Stimulated activated CD4-positive, alpha-beta T cell treated with anti-CD3 and anti-CD28 coated beads, Interleukin-1b, Interleukin-23, amount 100 ng/mL, for 48 hours (primary cell): ENCODE results near the gene HACD3.
A peak's percentile ranks its signal among the peaks of the same experiment; 100 is the strongest.
"Not testable (repeated sequence)": the region's sequence is repeated elsewhere in the genome, so short reads cannot be mapped to it uniquely, and the experiment has no call there.

ENCODE experiments used
- DNase-seq: peaks from one replicate; pipeline ENCODE4 v3.0.0-alpha.2; 2020

HACD3 gene

DNA sequence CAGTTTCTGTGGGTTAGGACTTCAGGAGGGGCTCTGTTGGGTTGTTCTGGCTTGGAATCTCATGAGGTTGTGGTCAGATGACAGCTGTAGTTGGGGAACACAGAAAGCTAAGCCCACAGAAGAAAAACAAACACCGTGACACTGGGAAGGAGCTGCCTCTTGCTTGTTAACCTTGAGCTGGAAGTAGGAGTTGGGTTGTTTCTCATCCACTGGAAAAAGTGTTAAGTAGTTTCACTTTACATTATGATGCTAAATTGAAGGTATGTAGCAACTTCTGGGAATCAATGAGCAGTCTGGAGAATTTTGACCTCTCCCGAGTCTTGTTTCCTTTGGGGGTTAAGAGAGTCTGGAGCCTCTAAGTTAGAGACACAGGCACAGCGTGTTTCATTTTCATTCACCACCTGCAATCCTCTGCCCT is 20.4 kb downstream of the HACD3 start:
- no peak for DNase-seq

DNA sequence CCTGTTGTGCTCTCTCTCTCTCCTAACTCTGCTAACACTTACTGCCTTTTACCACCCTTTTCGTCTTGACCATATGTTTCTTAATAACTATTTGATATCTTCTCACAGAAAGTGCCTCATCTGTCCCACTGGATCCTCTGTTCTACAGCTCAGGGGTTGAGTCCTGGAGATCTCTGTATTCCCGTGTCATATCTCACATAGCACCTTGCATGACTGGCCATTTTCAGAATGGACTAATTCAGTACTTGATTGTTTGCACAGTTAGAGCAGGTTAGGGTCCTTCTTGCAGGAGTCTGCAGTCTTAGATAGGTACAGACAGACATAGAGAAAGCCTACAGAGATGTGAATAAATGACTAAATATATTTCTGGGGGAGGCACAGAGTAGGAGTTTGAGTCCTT is 20.9 kb downstream of the HACD3 start:
- DNase-seq, result no peak

DNA sequence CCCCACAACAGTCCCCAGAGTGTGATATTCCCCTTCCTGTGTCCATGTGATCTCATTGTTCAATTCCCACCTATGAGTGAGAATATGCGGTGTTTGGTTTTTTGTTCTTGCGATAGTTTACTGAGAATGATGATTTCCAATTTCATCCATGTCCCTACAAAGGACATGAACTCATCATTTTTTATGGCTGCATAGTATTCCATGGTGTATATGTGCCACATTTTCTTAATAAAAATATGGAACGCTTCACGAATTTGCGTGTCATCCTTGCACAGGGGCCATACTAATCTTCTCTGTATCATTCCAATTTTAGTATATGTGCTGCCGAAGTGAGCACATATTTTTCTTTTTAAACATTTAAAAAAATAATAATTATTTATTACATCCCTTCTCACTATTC is 22.6 kb downstream of the HACD3 start:
- not testable (repeated sequence) for DNase-seq

DNA sequence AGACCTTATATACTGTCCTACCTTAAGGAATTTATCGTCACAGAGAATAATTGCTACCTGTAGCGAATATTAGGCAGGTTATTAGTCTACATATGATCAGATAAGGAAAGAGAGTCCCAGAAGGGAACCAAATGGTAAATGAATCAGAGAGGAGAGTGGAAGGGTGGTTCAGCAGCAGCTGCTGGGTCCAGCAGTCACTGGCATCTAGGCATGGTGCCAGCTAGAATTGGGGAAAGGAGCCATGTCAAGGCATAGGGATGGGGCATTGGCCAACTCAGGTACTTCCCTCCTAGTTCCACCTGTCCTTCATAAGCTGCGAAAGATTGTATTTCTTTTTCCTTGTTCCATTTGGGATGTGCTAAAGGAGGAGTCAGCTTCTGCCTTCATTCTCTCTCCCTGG is 23.4 kb downstream of the HACD3 start:
- DNase-seq, result no peak

DNA sequence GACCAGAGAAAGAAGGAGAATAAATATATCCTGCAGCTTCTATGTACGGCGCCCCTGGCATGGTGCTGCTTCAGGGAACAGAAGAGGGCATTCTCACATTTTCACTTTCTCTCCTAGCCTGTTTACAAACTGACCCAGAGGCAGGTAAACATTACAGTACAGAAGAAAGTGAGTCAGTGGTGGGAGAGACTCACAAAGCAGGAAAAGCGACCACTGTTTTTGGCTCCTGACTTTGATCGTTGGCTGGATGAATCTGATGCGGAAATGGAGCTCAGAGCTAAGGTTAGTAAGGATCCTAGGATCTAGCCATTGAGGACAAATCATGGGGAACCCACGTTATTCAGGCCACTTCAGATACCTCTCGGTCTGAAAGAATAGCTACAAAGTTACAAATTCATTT is 26.4 kb downstream of the HACD3 start:
- DNase-seq, result no peak

DNA sequence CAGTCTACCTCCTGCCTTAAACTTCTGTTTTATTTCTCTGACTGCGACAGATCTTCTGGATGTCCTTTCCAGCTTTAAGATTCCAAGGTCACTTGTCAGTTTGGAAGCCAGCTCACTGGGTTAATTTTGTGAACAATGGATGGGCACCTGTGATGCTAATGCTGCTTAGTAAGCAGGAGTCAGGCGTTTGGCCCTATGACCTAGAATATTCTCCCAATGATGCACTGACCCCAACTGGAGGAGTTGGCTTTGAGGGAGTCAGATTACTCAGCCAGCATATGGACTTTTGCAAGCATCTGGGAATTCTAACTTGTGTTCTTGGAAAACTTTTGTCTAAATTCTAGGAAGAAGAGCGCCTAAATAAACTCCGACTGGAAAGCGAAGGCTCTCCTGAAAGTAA is 28.1 kb downstream of the HACD3 start:
- DNase-seq, result no peak

DNA sequence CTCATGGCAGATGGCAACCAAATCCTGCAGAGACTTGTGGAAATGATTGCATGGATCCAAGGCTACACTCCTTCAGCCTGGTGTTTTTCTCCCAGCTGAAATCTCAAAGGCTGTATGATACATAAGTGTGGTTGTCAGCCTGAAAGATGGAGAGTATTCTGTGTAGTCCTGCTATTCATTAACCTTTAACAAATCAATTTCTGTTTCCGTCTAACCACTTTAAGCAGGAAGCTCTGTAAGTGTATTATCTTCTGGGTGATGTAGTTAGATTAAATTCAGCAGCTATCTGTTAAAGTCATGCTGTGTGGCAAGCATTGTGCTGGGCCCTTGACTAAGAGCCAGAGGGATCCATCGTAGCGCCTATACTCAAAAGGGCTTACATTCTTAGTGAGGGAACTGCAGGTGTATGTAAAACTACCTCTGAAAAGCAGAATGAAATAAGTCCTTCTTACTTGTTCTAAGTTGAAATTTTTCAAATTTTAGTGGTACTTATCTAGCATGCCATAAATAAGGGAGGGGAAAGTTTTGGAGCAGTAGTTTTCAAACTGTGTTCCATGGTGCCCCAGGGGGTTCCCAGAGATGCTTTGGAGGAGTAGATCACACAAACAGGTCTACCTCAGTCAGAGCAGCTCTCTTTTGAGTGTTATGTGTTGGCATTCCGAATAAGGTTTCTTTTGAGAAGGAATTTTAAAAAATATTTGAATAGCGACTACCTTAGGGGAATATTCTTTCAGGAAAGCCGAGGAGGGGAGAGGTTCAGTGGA is 28.9 kb downstream of the HACD3 start:
- DNase-seq, result no peak

DNA sequence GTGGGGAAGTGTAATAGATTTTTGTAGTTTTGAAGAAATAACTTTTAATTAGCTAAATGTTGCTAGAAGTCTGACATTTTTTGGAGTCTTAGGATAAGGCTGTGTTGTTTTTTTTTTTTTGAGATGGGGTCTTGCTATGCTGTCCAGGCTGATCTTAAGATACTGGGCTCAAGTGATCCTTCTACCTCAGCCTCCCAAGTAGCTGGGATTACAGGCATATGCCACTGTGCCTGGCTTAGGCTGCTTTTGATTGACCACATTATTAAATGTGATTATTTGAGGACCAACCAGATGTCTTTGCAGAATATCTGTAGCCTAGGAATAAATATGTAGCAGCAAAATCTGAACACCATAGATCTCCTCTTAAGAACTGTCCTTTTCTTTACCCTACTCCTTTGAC is 29.7 kb downstream of the HACD3 start:
- no peak for DNase-seq

DNA sequence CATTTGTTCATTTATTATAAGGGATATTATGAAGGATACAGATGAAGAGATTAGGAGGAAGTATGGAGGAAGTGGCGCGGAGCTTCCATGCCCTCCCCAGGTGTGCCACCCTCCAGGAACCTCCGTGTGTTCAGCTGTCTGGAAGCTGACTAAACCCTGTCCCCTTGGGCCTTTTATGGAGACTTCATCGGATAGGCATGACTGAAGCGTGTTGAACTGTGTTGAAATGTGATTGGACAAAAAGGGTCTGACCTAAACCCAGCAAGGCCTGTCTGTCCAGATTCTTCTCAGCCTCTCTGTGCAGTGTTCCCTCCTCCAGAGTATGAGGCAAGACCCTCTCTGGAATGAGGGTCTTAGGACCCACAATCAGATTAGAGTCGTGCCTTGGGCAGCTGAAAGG is 31.7 kb downstream of the HACD3 start:
- DNase-seq, result no peak

DNA sequence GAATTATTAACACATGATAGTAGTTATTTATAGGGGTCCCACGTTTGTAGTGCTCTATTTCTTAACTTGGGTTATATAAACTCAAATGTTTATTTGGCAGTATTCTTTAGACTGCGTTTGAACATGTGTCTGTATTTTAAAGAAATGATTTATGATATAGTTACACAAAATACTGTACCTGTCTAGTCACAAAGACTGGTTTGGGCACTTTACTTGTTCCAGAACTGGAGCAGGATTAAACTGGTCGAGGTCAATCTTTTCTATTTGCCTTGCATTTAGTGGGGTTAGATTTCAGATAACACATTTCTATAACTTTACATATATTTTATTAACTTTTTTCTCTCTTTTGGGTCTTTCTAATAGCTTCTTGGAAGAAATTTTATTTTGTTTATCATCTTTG is 39.5 kb downstream of the HACD3 start:
- no peak for DNase-seq

DNA sequence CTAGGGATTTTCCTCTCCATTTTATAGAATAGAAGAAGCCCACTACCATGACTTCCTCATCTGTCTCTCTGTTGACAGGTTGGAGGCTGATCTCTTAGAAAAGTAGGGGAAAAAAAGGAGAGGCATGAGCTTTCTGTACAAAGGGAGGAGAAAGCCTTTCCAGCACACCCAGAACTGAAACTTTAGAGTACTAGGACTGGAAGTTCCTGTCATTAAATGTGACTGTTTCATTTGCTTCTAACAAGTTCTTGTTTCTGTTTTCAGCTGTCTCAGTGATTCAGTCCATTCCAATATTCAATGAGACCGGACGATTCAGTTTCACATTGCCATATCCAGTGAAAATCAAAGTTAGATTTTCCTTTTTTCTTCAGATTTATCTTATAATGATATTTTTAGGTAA is 41.7 kb downstream of the HACD3 start:
- DNase-seq, result no peak

DNA sequence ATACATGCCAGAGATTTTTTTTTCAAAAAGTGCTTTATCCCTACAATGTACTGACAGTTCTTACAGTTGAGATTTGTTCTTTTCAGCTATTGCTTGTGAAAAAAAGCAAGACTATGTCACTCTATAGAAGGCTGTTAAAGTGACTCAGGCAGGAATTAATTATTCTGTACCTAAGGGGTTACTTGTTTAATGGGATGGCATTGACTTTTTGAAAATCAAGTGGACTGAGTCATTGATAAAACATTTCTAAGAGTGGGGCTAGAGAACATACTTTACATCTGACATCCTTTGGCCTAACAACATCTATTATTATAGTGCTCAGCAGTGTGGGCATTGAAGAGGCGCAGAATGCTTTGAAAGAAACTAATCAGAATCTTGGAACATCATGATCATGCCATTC is 46.4 kb downstream of the HACD3 start:
- no peak for DNase-seq

DNA sequence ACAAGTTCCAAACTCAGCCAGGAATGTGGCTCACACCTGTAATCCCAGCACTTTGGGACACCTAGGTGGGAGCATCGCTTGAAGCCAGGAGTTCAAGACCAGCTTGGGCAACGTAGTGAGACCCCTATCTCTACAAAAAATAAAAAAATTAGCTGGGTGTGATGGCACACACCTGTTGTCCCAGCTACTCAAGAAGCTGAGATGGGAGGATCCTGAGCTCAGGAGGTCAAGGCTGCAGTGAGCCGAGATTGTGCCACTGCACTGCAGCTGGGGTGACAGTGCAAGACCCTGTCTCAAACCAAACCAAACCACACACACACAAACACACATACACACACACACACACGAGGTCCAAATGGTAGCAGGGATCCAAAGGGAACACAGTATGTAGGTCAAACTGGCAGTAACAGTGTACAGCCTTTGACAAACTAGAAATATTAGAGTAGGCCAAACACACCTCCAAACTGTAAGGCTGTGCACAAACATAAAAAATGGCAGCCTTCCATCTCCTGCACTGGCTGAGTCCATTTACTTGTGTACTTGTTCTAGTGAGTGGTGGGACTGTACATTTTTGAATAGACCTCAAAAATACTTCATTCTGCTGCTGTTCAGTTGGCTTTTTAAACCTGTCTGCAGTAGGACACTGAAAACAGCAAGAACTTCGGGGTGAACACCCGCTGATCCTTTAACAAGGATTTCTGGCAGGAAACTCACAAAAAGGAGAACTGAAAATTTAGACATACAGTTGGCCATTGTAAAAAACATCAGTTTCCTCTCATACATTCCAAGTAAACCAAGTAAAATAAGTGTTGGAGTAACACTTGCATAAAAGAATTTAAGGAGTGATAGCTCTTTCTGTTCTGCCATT is 47.1 kb downstream of the HACD3 start:
- no peak for DNase-seq

DNA sequence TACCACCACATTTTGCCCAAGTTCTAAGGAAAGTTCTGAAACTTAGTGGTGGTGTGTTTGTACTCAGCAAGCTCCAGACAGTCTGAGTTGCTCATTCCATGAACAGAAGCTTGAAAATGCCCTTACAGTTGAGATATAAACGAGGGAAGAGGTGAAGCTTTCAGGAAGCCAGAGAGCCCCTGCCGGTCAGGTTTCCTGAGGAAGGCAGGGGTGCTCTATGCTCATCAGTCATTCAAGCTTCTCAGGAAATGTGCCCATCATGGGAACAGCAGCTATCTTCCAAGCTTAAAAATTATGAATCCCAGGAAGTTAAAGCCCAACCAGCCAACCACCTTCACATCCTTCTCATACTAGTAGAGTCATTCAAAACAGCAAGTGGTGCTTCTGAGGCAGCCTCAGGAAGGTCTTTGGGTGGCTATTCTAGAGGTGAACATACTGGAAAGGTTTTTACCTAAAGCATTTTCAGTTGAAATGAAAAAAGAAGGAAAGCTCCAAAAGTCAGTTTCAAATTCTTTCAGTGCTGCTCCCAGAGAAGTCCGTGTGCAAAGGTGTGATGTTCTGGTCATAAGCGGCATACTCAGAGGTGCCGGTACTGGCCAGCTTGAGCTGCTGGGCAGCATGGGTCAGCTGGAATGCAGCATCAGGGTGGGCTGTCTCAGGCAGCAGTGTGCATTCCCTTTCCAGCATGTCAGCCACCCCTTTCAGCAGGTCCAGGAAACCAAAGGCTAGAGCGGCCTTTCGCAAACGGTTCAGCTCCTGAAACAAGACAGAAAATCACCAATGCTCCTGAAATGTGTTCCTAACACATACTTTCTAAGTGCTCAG is 48.9 kb downstream of the HACD3 start:
- no peak for DNase-seq

DNA sequence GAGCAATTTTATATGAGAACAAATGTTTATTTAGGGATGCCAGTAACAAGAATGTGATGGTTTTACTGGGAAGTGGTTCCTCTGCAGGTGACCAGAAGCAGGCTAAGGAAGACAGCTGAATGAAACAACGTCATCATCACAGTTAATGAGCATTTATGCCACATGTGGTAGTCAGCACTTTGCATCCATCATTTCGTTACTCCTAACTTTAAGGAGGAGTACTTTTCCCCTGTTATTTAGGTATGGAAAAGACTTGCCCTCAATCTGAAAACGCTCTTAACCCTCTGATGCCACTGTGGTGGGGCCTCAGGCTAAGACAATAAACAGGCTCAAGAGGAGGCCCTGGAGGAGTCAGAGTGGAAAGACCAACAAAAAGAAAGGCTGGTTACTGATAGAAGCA is 49.5 kb downstream of the HACD3 start:
- DNase-seq, result no peak

DNA sequence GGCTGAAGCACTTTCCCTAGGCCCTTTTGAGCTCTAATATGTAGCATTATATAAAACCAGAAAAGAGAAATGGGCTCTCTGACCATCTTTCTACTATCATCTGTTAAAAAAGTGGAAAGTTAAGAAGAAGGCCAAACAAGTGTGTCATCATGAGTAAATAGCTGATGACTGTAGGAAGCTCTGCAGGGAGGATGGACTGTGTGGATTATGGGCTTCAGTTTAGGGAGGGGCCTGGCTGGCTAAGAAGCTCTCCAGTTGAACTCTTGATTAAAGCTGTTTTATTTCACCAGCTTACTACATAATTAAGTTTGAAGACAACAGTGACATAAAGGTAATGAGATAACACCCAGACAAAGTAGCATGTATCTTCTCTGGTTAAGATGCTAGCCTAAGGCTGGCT is 50.0 kb downstream of the HACD3 start:
- DNase-seq, result no peak

DNA sequence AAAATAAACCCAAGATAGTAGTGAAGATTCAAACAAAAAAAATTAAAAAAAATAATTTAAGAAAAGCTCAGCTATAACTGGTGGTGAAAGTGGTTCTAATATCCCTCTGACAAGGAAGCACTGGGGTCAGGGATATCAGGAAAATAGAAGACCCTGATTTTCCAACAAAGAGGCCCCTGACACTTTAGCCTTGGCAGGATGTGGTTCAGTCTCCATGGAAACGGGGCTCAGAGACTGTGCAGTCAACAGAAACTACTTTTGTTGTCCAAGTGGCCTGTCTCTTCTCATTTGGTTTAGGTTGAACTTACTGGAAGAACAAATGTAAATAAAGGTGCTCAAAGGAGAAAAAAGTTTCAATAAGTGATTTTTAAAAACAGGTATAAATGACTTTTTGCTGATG is 53.4 kb downstream of the HACD3 start:
- DNase-seq, result peak; percentile 10

DNA sequence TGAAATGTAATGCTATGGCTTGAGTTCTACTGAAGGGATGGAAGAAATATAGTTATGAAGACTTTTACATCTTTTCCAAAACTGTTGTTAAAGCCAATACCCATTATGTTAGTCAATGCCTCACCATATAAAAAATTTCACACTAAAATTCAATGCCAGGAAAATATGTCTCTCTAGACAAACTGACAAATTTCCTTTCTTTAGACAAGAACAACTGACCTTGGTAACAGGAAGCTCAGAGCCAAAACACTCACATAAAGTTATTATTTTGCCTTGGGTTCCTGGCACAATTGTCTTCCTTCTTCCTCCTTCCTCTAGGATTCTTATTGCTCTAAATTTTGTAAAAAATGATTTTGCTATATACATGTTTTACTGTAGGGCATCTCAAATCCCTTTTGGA is 54.0 kb downstream of the HACD3 start:
- DNase-seq, result no peak

DNA sequence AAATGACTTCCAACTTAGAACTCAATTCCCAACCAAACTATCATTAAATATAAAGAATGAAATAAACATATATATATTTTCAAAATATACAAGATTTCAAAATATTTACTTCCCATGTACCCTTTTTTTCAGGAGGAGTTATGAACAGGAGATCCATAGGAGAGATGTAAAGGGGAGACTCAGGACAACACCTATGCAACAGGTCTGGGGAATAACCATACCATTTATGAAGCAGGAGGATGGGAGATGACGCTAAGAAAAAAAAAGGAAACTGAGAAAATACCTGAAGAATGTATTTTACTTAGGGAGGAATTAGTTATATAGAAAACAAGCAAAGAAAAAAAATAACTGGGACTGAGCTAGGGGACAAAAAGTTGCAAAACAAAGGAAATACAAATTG is 56.8 kb downstream of the HACD3 start:
- no peak for DNase-seq

DNA sequence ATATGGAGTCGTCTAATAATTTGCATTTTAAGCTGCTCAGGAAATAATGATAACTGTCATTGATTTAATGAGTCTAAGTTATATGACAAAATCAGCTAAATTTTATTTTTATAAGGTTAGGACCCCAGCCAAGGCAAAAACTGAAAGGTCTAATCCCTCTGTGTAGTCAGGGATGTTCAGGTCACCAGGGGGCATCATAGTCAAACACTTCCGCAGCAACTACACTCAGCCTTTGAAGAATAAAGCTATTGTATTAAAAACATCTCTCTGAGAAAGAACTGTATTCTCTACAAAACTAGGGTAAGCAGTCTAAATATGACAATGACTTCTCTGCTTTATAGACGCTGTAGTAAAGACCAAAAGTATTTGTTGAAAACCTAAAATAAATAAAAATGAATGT is 65.7 kb downstream of the HACD3 start:
- DNase-seq, result no peak

DNA sequence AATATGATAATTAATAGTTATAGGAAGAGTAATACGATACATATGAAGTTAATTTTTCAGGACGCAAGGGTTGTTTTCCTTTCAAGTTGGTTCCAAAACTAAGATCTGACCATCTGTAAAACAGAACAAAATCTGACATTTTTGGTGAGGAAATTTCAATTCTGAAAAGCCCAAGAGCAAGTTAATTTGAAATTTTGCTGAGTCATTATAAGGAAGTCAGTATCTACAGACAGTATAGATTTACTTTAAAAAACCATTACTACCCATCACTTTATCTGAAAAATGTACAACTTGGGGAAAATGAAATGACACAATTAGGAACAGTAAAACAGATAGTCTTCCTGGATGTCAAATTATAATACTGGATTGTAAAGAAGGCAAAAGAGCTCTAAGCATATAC is 68.2 kb downstream of the HACD3 start:
- DNase-seq, result no peak

DNA sequence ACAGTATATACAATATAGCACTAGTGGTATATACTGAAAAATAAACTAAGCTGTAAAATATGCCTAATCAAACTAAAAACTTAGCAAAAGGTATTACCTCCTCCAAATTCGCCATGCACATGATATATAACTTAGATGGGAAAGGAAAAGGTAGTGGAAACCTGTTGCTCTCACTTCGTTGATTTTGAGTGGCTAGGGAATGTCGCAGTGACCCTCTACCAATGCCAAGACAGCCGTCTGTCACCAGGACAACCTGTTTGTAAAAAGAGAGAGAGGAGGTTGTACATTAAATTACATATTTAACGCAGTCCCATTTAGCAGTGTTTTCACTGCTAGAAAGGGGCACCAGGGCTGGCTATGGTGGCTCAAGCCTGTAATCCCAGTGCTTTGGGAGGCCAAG is 69.4 kb downstream of the HACD3 start:
- DNase-seq, result no peak

DNA sequence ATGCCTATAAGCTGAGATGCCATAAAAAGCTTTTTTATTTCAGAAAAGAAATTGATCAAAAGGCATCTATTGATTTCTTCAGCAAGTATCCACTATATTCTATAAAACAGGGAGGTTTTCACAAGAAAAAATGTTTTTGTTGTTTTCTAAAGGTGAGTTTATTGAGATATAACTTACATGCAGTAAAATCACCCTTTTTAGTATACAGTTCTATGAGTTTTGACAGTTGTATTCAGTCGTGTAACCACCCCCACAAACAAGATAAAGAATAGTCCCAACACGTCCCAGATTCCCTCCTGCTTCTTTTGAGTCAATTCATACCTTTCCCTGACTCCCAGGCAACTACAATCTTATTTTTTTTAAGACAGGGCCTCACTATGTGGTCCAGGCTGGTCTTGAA is 72.9 kb downstream of the HACD3 start:
- DNase-seq, result no peak

DNA sequence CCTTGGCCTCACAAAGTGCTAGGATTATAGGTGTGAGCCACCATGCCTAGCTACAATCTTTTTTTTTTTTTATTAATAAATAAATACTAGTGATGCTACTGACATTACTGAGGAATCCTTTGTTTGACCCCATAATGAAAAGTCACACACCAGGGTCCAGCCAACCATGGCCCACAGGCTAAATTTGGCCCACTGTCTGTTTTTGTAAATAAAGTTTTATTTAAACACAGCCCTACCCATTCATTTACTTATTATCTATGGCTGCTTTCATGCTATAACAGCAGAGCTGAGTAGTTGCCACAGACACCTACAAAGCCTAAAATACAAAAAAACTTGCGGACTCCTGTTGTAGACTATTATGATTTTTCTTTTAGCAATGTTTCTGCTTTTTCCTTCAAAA is 73.3 kb downstream of the HACD3 start:
- no peak for DNase-seq
